MG63 (cell line): Measurements from ENCODE around the gene SH3PXD2A. TPM values are rescaled to one million over a fixed set of nuclear protein-coding genes. Genes with fewer than 3 reads are reported as not detected.
"Not testable (repeated sequence)": the region's sequence is repeated elsewhere in the genome, so short reads cannot be mapped to it uniquely, and the experiment has no call there.

Source experiments
- DNase-seq: peaks from one replicate; pipeline ENCODE4 v3.0.0-alpha.2; 2020
- H3K27me3 ChIP-seq: fragments of 250-450 bp; sonication (Bioruptor Pico); 2 replicates; pipeline ENCODE4 v1.5.1; 2020; ENCODE audit warnings: mild to moderate bottlenecking, moderate library complexity
- H3K36me3 ChIP-seq: fragments of 250-450 bp; sonication (Bioruptor Pico); 2 replicates; pipeline ENCODE4 v1.5.1; 2020; ENCODE audit warnings: mild to moderate bottlenecking, moderate library complexity
- H3K4me3 ChIP-seq: fragments of 250-450 bp; sonication (Bioruptor Pico); 2 replicates; pipeline ENCODE4 v1.5.1; 2020; ENCODE audit warnings: mild to moderate bottlenecking, moderate library complexity
- H3K9me3 ChIP-seq: fragments of 250-450 bp; sonication (Bioruptor Pico); 2 replicates; pipeline ENCODE4 v1.5.1; 2020; ENCODE audit warnings: mild to moderate bottlenecking, moderate library complexity
- total RNA-seq: library from RNA; depleted of rRNA; stranded (reverse); fragments of >200 nt; shearing (Covaris generic); gene quantifications from 2 replicates; pipeline ENCODE4 v1.2.3, GENCODE V29; 2014; ENCODE audit warnings: low replicate concordance

Gene SH3PXD2A
- total RNA-seq, 1 experiment from 2014 or later: 19.2 TPM

DNA sequence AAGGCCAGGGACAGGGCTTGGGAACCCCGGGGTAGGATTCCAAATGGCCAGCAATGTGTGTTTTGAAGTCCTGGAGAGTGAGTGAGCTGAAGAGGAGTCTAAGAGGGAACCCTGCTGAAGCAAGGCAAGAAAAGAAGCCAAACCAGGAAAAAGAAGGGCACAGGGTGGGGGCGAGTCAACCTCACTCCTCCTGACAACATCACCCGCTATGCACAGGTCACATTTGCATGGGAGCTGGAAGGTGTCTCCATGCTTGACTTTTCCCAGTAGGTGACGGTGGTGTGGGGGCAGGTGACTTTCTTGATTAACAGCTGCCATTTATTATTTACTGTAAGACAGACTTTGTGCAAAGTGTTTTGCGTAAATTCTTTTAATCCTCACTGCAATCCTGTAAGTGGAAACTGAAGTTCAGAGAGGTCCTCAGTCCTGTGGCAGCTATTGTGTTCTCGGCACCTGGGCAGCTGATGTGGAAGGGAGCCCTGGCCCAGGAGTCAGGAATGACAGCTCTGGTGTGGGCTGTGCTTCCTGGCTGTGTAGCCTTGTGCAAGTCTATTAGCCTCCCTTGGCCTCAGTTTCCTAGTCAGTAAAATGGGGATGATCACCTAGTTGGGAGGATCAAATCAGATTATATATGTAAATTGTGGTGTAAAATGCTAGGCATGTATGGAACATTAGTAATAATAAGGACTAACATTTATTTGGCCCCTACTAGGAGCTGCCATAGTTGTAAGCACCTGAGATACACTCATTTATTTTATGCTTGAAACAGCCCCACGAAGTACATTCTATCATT, 90.9 kb downstream of the SH3PXD2A start:
- no peak for DNase-seq
- no peaks in the 10 kb centered on the region for H3K27me3 ChIP-seq
- H3K4me3 ChIP-seq: no peak overlapping the region
- H3K9me3 ChIP-seq: no peaks in the 10 kb centered on the region
- no peaks in the 10 kb centered on the region for H3K36me3 ChIP-seq

DNA sequence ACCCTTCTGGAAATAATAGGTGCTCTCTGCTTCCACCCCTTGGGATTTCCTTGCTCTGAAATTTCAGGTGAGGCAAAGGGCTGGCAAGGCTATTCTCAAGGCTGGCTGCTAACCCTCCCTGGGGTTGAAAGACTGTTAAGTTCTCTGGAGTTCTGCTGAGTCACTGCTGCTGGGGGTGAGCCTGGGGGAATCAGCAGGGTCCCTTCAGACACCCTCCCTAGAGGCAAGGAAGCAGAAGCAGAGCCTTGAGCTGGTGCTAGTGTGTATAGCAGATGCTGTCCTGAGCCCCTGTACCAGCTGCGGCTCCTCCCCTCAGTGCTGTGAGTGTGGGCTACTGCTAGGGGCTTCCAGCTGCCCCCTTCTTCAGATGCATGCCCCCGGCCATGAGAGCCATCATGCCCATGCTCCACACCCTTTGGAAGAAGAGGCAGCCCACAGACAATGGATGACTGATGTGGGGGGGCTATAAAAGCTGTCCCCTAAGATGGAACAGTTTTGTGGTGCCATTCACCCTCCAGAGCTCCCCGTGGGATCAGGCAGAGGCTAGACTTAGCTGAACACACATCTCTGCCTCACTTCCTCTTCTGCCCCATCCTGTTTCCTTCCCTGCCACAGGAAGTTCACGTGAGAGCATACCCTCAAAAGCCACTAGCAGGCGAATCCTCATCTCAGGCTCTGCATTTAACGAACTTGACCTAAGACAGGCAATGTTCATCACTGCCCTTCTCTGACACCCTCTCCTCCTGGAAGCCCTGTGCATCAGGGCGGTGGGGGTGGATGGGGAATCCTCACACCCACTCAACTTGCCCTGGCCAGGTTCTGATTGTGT, 91.8 kb downstream of the SH3PXD2A start:
- H3K9me3 ChIP-seq: no peaks in the 10 kb centered on the region
- H3K36me3 ChIP-seq: no peaks in the 10 kb centered on the region
- no peaks in the 10 kb centered on the region for H3K27me3 ChIP-seq
- no peak for DNase-seq
- no peak overlapping the region for H3K4me3 ChIP-seq

DNA sequence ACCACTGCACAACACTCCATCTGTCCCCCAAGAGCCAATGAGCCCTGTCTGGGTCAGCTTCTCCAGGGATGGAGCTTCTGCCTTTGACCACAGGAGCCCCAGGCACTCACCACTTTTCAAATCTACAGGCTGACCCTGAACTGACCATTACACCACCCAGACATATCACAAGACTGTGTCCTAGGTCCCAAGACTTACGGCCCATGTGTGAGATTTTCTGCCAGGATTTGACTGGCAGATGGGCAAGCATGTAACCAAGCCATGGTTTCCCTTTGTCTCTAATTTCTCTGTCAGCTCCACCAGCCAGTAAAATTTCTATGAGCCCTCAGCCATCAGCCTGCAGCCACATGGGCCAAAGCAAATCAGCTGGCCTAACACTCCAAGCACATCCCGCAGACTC, 92.5 kb downstream of the SH3PXD2A start:
- DNase-seq: no peak
- H3K4me3 ChIP-seq: no peak overlapping the region
- no peaks in the 10 kb centered on the region for H3K36me3 ChIP-seq
- no peaks in the 10 kb centered on the region for H3K27me3 ChIP-seq
- H3K9me3 ChIP-seq: no peaks in the 10 kb centered on the region

DNA sequence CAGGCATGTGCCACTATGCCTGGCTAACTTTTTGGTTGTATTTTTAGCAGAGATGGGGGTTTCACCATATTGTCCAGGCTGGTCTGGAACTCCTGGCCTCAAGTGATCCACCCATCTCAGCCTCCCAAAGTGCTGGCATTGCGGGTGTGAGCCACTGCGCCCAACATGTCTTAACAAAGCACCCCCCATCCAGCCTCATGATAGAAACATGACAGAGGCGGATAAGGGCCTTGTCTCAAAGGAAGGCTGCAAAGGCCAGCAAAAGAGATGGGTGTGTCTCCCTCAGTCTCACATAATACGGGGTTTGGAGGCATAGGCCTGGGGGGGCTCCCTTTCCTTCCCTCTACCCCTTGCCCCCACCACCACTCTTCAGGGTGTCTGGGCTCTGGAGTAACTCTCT, 93.2 kb downstream of the SH3PXD2A start:
- Histone ChIP-seq H3K27me3 (no peaks in the 10 kb centered on the region), H3K9me3 (no peaks in the 10 kb centered on the region), H3K4me3 (no peak overlapping the region), H3K36me3 (no peaks in the 10 kb centered on the region)
- DNase-seq: no peak

DNA sequence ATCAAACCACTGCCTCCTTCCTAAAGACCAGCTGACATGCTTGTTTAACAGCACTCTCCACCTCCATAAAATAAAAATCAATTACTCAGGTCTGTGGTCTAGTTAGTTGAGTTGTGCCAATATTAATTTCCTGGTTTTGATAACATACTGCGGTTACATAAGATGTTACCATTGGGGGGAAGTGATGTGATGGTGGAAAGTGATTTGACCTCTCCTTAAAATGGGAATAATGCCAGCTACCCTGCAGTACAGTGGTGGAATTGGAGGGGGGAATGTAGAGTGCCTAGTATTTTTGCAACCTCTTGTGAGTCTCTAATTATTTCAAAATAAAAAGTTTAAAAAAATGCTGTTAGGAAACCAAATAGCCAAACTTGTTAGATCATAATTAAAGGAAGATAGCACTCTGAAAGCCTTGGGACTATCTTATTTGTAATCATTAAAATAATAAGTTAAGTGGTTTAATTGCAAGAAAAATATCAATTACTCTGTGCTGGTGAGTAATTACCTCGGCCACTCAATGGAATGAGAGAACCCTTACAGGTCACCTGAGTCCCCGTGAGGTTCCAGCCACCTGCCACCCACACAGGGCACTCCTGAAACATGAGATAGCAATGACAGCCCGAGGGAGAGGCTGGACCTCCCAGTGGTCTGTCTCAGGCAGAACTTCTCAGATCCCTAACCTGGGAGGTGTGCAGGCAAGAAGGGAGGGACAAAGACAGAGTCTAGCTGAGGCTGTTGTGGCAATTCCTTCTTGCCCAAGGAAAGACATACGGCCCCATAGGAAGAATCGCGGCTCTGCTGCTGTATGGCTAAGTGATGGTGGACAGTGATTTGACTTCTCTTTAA, 94.1 kb downstream of the SH3PXD2A start:
- Histone ChIP-seq H3K36me3 (no peaks in the 10 kb centered on the region), H3K9me3 (no peaks in the 10 kb centered on the region), H3K4me3 (no peak overlapping the region), H3K27me3 (no peaks in the 10 kb centered on the region)
- DNase-seq: no peak

DNA sequence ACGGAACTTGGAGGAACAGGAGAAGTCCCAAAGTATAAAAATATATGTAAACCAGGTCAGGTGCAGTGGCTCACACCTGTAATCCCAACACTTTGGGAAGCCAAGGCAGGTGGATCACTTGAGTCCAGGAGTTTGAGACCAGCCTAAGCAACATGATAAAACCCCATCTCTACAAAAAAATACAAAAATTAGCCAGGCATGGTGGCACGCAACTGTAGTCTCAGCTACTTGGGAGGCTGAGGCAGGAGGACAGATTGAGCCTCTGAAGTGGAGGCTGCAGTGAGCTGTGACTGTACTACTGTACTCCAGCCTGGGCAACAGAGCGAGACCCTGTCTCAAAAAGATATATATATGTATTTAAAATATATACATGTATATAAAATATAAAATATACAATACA, 95.1 kb downstream of the SH3PXD2A start:
- H3K36me3 ChIP-seq, DNase-seq, H3K27me3 ChIP-seq, H3K9me3 ChIP-seq, H3K4me3 ChIP-seq: not testable (repeated sequence)

DNA sequence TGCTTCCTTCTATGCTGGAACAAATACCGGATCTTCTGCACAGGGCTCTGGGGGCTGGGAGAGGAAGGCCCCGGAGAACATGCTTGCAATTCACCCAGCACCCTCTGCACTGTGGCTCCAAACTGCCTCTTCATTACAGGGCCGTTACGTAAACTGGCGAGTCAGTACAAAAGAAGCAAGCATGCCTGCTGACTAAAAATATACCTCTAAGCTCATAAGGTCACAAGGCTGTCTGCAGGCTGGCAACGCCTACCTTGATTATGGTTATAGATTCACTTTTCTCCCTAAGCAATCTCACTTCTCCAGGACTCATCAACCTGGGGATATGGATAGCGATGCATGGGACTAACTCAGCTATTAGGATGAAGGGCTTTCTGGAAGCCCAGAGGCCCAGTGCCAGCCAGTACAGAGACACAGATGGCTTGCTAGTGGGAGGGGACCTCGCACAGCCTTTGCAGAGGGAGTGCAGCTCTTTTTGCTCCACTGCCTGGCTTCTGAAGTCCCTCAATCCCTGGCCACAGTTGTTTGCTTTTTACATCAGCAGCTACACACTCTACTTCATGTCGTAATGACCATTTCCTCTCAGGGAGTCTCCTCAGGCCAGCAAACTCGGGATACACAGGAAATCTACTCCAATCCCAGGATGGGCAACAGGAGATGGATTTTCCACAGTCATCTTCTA, 96.1 kb downstream of the SH3PXD2A start:
- Histone ChIP-seq H3K4me3 (no peak overlapping the region), H3K27me3 (no peaks in the 10 kb centered on the region), H3K36me3 (no peaks in the 10 kb centered on the region), H3K9me3 (no peaks in the 10 kb centered on the region)
- DNase-seq: peak; percentile 64

DNA sequence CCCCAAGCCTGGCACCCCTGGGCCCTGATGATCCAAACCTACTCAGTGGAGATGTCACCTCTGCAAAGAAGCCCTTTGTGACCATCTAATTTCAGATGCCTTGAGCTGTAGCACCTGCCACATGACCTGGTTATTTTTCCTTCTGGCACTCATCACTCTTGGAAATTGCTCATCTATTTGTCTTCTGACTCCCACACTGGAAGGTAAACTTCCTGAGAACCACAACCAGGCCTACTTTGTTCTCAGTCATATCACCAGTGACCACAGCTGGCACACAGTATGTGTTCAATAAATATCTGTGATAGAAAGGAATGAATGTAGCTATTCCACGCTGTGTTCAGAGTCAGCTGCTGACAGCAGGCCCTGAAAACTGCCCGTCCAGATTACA, 97.1 kb downstream of the SH3PXD2A start:
- peak; percentile 45 for DNase-seq

DNA sequence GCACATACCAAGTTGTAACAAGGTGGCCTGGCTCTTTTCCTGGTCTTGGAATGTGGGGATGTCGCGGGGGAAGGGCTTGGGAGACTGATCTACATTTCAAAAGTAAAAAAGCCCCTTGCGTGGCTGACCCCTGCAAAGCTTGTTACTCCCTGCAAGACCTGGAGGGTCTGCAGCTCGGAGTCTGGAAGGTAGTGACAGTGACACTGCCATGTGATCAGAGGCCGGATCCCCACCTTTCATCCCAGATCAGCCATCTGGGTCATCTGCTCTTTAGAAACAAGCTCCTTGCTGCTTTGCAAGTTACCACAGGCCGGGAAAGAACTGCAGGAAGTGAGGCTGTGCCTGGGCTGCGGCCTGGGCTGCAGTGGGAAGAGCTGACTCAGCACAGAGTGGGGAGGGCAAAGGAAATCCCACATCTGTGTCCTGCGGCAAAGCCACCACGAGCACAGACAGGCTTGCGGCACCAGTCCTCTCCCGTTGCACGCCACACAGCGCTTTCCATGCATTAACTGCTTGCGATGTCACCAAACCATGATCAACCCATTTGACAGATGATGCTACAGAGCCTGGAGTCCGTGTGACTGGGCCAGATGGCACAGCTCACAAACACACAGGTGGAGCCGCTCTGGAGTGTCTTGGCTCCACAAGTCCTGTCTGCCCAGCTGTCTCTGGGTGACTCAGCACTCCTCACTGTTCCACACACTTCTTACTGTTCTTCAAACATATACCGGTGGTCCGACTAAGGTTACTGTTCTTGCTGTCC, 97.7 kb downstream of the SH3PXD2A start:
- Histone ChIP-seq H3K36me3 (no peaks in the 10 kb centered on the region), H3K27me3 (no peaks in the 10 kb centered on the region)

More for the DNA sequence above, 97.1 kb downstream of the SH3PXD2A start:
- no peaks in the 10 kb centered on the region for H3K27me3 ChIP-seq
- H3K36me3 ChIP-seq: no peaks in the 10 kb centered on the region
- H3K4me3 ChIP-seq: no peak overlapping the region
- H3K9me3 ChIP-seq: no peaks in the 10 kb centered on the region

DNA sequence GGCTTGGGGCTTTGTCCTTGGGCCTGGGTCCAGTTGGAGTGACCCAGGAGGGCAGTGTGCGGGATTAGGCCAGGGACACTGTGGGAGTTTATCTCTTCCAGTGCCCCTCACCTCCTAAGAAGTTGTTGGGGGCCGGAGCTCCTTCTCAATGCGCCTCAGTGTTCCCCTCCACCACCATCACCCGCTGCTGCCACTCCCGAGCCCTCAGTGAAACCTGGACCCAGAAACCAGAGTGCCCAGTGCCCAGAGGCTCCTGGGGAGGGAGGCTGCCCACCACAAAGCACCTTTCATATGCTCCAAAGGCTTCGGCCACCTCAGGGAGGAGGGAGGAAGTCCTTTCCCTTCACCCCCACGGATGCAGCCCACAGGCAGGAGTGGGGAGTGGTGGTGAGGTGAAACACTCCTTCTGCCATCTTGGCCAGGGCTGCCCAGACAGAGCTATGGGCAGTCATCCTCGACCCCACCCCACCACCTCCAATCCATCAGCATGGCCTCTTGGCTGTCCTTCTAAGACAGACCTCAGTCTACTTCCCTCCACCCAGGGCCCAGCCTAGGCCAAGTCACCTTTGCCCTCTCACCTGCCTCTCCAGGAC, 99.0 kb downstream of the SH3PXD2A start:
- peaks cover 8% of the 10 kb centered on the region for H3K9me3 ChIP-seq

More for the DNA sequence above, 97.7 kb downstream of the SH3PXD2A start:
- Histone ChIP-seq H3K4me3 (no peak overlapping the region), H3K9me3 (peaks cover under 1% of the 10 kb centered on the region)
- peak; percentile 68 for DNase-seq

DNA sequence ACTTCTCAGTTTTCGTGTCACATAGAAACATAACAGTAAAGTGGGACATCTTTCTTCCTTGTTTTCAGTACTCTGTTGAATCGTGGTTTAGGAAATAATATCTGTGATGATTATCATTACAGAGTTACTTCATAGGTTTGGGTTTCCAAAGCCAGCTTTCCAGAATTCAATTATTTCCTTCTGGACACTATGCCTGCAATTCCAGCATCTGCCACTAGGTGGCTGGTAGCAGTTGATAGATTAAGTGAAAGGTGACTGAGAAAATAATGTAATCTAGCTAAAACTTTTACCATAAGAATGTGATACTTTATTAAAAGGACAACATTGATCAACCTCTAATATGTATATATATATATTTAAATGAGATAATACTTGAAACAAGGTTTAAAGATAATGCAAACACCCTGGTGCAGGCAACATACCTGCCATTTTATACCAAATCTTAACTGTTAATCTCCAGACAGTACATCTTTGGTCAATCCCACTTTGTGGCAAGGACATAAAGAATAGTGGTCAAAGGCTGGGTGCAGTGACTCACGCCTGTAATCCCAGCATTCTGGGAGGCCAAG, 102.6 kb downstream of the SH3PXD2A start:
- Histone ChIP-seq H3K4me3 (no peak overlapping the region), H3K36me3 (no peaks in the 10 kb centered on the region), H3K27me3 (no peaks in the 10 kb centered on the region), H3K9me3 (peaks cover 8% of the 10 kb centered on the region)
- no peak for DNase-seq

More for the DNA sequence above, 99.0 kb downstream of the SH3PXD2A start:
- Histone ChIP-seq H3K27me3 (no peaks in the 10 kb centered on the region), H3K4me3 (no peak overlapping the region), H3K36me3 (no peaks in the 10 kb centered on the region)
- DNase-seq: no peak

DNA sequence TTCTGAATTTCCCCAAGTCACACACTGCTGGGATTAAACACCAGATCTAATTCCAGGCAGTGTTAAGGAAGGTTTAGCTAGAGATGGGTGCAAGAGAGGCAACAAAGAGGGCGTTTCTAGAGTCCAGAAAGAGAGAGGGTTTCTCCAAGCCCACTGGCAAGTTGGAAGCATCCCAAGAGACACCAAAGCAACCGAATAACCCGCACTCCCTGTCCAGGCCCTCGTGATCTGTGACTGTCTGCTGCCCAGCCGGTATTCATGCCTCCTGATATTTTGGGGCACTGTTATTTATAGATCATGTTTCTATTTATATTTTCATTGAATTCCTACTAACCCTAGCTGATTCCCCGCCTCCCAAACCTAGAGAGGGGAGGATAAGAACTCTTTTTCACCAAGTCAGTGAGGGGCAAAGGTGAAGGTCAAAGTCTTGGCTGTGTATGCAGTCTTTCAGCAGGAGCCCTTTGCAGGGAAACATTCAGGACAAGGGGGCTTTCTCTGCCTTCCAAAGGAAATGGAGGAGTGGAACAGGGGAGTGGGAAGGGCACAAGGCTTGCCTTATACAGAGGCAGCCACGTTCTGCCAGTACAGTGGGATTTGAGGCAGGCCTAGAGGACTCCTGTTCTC, 103.6 kb downstream of the SH3PXD2A start:
- Histone ChIP-seq H3K4me3 (no peak overlapping the region), H3K27me3 (no peaks in the 10 kb centered on the region), H3K9me3 (peaks cover 8% of the 10 kb centered on the region), H3K36me3 (no peaks in the 10 kb centered on the region)
- no peak for DNase-seq

DNA sequence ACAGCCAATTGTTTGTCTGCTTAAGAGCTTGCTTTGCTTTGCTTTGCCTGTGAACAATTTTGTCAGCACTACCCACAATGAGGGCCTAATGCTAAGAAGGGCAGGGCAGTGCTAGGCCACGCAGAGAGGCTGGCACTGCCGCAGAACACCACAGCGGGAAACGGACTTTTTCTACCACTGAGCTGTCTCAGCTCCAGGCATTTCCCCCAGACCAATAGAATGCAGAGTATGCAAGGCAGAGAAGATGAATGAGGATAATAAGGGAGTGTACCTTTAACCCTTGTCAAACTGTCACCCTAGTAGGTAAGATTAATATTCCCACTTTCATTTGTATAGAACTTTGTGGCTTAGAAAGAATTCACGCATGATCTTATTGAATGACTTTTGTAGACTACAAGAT, 104.5 kb downstream of the SH3PXD2A start:
- DNase-seq: no peak
- Histone ChIP-seq H3K9me3 (peaks cover 8% of the 10 kb centered on the region), H3K36me3 (no peaks in the 10 kb centered on the region), H3K27me3 (no peaks in the 10 kb centered on the region), H3K4me3 (no peak overlapping the region)

DNA sequence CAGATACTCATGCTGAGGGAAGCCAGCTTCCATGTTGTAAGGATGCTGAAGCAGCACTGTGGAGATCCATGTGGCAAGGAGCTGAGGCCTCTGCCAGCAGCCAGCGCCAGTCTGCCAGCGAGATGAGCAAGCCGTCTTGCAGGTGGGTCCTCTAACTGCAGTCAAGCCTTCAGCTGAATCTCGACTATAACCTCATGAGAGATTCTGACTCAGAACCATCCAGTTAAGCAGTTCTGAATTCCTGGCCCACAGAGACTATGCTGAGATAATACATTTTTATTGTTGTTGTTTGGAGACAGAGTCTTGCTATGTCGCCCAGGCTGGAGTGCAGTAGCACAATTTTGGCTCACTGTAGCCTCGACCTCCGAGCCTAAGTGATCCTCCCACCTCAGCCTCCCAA, 105.6 kb downstream of the SH3PXD2A start:
- DNase-seq: no peak
- peaks cover 8% of the 10 kb centered on the region for H3K9me3 ChIP-seq

DNA sequence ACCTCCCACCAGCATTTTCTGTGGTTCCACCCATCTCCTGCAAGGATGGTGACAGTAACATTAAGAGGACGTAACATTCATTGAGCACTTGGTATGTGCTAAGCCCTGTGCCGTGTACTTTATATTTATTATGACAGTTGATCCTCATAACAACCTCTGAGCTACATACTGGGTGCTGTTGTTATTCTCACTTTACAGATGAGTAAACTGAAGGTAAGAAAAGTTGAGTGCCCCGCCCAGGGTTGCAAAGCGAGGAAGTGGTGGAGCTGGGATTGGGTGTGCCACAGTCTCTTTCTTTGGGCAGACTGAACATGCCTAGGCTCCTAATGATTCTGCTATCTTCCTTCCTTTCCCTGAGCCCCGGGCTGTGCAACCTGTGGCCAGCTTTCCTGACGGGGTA, 107.4 kb downstream of the SH3PXD2A start:
- no peak overlapping the region for H3K4me3 ChIP-seq
- no peaks in the 10 kb centered on the region for H3K36me3 ChIP-seq
- no peaks in the 10 kb centered on the region for H3K27me3 ChIP-seq
- peaks cover 8% of the 10 kb centered on the region for H3K9me3 ChIP-seq
- DNase-seq: no peak

More for the DNA sequence above, 105.6 kb downstream of the SH3PXD2A start:
- Histone ChIP-seq H3K4me3 (no peak overlapping the region), H3K36me3 (no peaks in the 10 kb centered on the region), H3K27me3 (no peaks in the 10 kb centered on the region)
